ENCODE results near the gene FARSB. TPM values are rescaled to one million over a fixed set of nuclear protein-coding genes. Genes with fewer than 3 reads are reported as not detected.

The FARSB gene
- total RNA-seq, 1 experiment from 2014 or later: 31.0 TPM

DNA sequence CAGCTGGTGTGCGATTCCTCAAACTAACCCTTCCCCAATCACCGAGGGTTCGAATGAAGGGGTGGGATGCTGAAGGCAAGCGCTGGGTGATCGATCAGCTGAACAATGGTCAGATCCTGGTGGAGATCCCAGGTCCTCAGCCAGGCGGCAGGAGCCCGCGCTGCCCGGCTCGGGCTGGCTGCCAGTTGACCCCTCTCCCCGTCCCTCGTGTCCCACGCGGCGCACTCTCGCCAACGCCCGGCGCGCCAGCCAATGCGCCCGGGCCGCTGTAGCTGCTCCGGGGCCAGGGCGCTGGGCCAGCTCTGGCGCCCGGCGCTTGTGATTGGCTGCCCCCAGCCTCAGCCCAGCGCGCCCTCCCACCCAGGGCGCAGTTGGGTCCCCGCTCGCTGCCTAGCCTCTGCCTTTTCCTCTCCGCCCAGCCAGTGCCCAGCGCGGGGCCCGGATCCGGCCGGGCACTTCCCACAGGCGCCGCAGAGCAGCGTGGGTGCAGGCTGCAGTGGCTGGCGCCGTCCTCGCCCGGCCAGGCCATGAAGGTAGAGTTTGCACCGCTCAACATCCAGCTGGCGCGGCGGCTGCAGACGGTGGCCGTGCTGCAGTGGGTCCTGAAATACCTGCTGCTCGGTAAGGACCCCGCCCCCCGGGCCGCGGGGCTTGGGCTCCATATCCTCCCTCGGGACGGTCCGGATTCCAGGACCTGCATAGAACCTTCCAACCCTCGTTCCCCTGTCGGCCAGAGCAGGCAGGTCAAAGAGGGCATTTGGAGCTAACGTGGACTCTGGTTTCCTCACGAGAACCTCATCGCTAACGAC is 15.6 kb upstream of the FARSB start, which contains the start of gene MOGAT1 (continued):
- TF ChIP-seq ZNF138 (CRISPR knock-in tag; conservative IDR thresholded peaks at IDR 0.05): peak; percentile 90; the same call in 1 of the 2 replicates
- TF ChIP-seq FOXK1 (CRISPR knock-in tag; IDR thresholded peaks at IDR 0.05): peak; percentile 71; the same call in 1 of the 2 replicates
- no peak for TF ChIP-seq IRF1 (CRISPR knock-in tag; IDR thresholded peaks at IDR 0.05)
- peak; percentile 65; the same call in 1 of the 2 replicates for TF ChIP-seq NFE2L1 (CRISPR knock-in tag; IDR thresholded peaks at IDR 0.05)
- no peak for TF ChIP-seq ZNF232 (CRISPR knock-in tag; IDR thresholded peaks at IDR 0.05)
- TF ChIP-seq, protein P1, sequence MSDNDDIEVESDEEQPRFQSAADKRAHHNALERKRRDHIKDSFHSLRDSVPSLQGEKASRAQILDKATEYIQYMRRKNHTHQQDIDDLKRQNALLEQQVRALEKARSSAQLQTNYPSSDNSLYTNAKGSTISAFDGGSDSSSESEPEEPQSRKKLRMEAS (CRISPR knock-in tag; IDR thresholded peaks at IDR 0.05): peak; percentile 73
- peak; percentile 47 for TF ChIP-seq NR2C2 (CRISPR knock-in tag; IDR thresholded peaks at IDR 0.05)
- 0 out of 2 replicates have a peak, but pooled peaks have one; percentile 56 for TF ChIP-seq E2F1 (CRISPR knock-in tag; IDR thresholded peaks at IDR 0.05)
- TF ChIP-seq ZNF263 (CRISPR knock-in tag; IDR thresholded peaks at IDR 0.05; ENCODE audit: low read depth): no peak
- TF ChIP-seq ZNF532 (CRISPR knock-in tag; IDR thresholded peaks at IDR 0.05; ENCODE audit: borderline replicate concordance): no peak
- TF ChIP-seq ZNF671 (CRISPR knock-in tag; IDR thresholded peaks at IDR 0.05): no peak
- no peak for TF ChIP-seq GTF2I (CRISPR knock-in tag; conservative IDR thresholded peaks at IDR 0.05)
- TF ChIP-seq, protein P2, sequence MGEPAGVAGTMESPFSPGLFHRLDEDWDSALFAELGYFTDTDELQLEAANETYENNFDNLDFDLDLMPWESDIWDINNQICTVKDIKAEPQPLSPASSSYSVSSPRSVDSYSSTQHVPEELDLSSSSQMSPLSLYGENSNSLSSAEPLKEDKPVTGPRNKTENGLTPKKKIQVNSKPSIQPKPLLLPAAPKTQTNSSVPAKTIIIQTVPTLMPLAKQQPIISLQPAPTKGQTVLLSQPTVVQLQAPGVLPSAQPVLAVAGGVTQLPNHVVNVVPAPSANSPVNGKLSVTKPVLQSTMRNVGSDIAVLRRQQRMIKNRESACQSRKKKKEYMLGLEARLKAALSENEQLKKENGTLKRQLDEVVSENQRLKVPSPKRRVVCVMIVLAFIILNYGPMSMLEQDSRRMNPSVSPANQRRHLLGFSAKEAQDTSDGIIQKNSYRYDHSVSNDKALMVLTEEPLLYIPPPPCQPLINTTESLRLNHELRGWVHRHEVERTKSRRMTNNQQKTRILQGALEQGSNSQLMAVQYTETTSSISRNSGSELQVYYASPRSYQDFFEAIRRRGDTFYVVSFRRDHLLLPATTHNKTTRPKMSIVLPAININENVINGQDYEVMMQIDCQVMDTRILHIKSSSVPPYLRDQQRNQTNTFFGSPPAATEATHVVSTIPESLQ (CRISPR knock-in tag; IDR thresholded peaks at IDR 0.05): no peak
- TF ChIP-seq, protein P3, sequence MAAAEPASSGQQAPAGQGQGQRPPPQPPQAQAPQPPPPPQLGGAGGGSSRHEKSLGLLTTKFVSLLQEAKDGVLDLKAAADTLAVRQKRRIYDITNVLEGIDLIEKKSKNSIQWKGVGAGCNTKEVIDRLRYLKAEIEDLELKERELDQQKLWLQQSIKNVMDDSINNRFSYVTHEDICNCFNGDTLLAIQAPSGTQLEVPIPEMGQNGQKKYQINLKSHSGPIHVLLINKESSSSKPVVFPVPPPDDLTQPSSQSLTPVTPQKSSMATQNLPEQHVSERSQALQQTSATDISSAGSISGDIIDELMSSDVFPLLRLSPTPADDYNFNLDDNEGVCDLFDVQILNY (CRISPR knock-in tag; IDR thresholded peaks at IDR 0.05): no peak
- 0 out of 2 replicates have a peak, but pooled peaks have one; percentile 4 for TF ChIP-seq EMX1 (CRISPR knock-in tag; IDR thresholded peaks at IDR 0.05)
- TF ChIP-seq, protein P4, sequence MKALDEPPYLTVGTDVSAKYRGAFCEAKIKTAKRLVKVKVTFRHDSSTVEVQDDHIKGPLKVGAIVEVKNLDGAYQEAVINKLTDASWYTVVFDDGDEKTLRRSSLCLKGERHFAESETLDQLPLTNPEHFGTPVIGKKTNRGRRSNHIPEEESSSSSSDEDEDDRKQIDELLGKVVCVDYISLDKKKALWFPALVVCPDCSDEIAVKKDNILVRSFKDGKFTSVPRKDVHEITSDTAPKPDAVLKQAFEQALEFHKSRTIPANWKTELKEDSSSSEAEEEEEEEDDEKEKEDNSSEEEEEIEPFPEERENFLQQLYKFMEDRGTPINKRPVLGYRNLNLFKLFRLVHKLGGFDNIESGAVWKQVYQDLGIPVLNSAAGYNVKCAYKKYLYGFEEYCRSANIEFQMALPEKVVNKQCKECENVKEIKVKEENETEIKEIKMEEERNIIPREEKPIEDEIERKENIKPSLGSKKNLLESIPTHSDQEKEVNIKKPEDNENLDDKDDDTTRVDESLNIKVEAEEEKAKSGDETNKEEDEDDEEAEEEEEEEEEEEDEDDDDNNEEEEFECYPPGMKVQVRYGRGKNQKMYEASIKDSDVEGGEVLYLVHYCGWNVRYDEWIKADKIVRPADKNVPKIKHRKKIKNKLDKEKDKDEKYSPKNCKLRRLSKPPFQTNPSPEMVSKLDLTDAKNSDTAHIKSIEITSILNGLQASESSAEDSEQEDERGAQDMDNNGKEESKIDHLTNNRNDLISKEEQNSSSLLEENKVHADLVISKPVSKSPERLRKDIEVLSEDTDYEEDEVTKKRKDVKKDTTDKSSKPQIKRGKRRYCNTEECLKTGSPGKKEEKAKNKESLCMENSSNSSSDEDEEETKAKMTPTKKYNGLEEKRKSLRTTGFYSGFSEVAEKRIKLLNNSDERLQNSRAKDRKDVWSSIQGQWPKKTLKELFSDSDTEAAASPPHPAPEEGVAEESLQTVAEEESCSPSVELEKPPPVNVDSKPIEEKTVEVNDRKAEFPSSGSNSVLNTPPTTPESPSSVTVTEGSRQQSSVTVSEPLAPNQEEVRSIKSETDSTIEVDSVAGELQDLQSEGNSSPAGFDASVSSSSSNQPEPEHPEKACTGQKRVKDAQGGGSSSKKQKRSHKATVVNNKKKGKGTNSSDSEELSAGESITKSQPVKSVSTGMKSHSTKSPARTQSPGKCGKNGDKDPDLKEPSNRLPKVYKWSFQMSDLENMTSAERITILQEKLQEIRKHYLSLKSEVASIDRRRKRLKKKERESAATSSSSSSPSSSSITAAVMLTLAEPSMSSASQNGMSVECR (CRISPR knock-in tag; IDR thresholded peaks at IDR 0.05; ENCODE audit: borderline replicate concordance): peak; percentile 55; the same call in 1 of the 2 replicates
- no peak for TF ChIP-seq JAZF1 (CRISPR knock-in tag; IDR thresholded peaks at IDR 0.05)
- TF ChIP-seq, protein P5, sequence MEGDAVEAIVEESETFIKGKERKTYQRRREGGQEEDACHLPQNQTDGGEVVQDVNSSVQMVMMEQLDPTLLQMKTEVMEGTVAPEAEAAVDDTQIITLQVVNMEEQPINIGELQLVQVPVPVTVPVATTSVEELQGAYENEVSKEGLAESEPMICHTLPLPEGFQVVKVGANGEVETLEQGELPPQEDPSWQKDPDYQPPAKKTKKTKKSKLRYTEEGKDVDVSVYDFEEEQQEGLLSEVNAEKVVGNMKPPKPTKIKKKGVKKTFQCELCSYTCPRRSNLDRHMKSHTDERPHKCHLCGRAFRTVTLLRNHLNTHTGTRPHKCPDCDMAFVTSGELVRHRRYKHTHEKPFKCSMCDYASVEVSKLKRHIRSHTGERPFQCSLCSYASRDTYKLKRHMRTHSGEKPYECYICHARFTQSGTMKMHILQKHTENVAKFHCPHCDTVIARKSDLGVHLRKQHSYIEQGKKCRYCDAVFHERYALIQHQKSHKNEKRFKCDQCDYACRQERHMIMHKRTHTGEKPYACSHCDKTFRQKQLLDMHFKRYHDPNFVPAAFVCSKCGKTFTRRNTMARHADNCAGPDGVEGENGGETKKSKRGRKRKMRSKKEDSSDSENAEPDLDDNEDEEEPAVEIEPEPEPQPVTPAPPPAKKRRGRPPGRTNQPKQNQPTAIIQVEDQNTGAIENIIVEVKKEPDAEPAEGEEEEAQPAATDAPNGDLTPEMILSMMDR (IDR thresholded peaks at IDR 0.05): no peak
- no peak for TF ChIP-seq TEAD1 (CRISPR knock-in tag; IDR thresholded peaks at IDR 0.05)
- no peak for TF ChIP-seq RORB (CRISPR knock-in tag; IDR thresholded peaks at IDR 0.05)
- TF ChIP-seq CREB1 (CRISPR knock-in tag; IDR thresholded peaks at IDR 0.05): 0 out of 2 replicates have a peak, but pooled peaks have one; percentile 22
